ENCODE results near the gene DBN1.

DNA sequence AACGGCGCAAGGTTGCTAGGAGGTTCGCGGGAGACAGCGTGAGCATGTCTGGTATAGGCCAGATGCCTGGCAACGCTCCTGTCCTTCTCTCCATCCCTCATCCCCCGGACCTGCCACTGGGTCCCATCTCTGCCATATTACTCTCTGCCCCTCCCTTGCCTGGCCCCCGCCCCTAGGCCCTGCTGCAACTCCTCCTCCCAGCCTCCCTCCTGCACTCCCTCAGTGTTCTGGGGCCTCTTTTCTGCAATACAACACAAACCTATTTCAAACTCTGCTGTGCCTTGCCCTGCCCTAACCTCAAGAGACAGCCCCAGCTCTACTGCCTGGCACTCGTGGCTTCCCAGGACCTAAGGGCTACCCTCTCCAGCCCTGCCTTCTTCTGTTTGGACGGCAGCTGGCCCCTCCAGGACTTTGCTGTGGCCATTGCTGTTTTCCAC is 8.9 kb upstream of the DBN1 start:
- TF ChIP-seq RAD21 (conservative IDR thresholded peaks at IDR 0.05 in 1 of 2, IDR thresholded peaks at IDR 0.05 in 1 of 2), result no peak
- TF ChIP-seq, protein P1, sequence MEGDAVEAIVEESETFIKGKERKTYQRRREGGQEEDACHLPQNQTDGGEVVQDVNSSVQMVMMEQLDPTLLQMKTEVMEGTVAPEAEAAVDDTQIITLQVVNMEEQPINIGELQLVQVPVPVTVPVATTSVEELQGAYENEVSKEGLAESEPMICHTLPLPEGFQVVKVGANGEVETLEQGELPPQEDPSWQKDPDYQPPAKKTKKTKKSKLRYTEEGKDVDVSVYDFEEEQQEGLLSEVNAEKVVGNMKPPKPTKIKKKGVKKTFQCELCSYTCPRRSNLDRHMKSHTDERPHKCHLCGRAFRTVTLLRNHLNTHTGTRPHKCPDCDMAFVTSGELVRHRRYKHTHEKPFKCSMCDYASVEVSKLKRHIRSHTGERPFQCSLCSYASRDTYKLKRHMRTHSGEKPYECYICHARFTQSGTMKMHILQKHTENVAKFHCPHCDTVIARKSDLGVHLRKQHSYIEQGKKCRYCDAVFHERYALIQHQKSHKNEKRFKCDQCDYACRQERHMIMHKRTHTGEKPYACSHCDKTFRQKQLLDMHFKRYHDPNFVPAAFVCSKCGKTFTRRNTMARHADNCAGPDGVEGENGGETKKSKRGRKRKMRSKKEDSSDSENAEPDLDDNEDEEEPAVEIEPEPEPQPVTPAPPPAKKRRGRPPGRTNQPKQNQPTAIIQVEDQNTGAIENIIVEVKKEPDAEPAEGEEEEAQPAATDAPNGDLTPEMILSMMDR (IDR thresholded peaks at IDR 0.05), result no peak
- no peak for TF ChIP-seq MAX (IDR thresholded peaks at IDR 0.05)
- TF ChIP-seq PHF8 (IDR thresholded peaks at IDR 0.05; ENCODE audit: borderline replicate concordance, low read depth), result no peak
- TF ChIP-seq NPAS2 (CRISPR knock-in tag; IDR thresholded peaks at IDR 0.05; ENCODE audit: borderline replicate concordance), result no peak
- TF ChIP-seq POLR2A (IDR thresholded peaks at IDR 0.05; ENCODE audit: low read length), result no peak
- no peak for TF ChIP-seq EP300 (IDR thresholded peaks at IDR 0.05)
- no peak for TF ChIP-seq PBX3 (IDR thresholded peaks at IDR 0.05)
- no peak for TF ChIP-seq POLR2AphosphoS2 (conservative IDR thresholded peaks at IDR 0.05; ENCODE audit: low read length)
- no peak for TF ChIP-seq RFX5 (IDR thresholded peaks at IDR 0.05)
- no peak for TF ChIP-seq ZSCAN20 (CRISPR knock-in tag; IDR thresholded peaks at IDR 0.05)
- TF ChIP-seq, protein P2, sequence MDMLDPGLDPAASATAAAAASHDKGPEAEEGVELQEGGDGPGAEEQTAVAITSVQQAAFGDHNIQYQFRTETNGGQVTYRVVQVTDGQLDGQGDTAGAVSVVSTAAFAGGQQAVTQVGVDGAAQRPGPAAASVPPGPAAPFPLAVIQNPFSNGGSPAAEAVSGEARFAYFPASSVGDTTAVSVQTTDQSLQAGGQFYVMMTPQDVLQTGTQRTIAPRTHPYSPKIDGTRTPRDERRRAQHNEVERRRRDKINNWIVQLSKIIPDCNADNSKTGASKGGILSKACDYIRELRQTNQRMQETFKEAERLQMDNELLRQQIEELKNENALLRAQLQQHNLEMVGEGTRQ (IDR thresholded peaks at IDR 0.05), result no peak
- no peak for TF ChIP-seq KDM5A (IDR thresholded peaks at IDR 0.05)
- TF ChIP-seq EHMT2 (IDR thresholded peaks at IDR 0.05; ENCODE audit: low read depth), result no peak

Data from A549 (cell line).